ENCODE data around the gene ATXN10. TPM values are rescaled to one million over a fixed set of nuclear protein-coding genes. Genes with fewer than 3 reads are reported as not detected.

ATXN10 gene
- total RNA-seq, 4 donors from 2014 or later: 78.5 to 152 (median 113) TPM

DNA sequence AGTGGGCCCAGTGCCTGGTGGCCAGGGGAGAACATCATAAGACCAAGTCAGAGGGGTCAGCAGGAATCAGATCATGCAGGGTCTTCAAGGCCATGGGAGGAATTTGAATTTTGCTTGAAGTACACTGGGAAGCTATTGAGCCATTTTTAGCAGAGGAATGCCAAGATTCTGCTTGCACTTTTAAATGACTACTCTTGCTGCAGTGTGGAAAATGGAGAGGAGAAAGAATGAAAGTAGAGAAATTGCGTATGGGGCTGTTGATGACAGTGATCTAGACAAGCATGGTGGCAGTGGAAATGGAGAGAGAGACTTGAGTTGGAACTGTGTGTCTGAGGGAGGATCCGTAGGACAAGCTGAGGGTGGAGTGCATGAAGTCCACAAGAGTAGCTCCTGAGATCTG lies 177.3 kb downstream of the ATXN10 start:
- Histone ChIP-seq H3K4me3 (no peak overlapping the region), H3K4me1 (no peaks in the 10 kb centered on the region), H3K27me3 (no peaks in the 10 kb centered on the region), H3K36me3 (peaks cover 0 to 79% of the 10 kb centered on the region in 2 donors), H3K9me3 (peaks cover 0 to 15% (median 0%) of the 10 kb centered on the region in 3 donors), H3K27ac (no peak overlapping the region)
- no peak for ATAC-seq
- TF ChIP-seq POLR2A (IDR thresholded peaks at IDR 0.05) (no peak), EP300 (IDR thresholded peaks at IDR 0.05) (no peak), POLR2AphosphoS5 (IDR thresholded peaks at IDR 0.05) (no peak)
- TF ChIP-seq, protein P1, sequence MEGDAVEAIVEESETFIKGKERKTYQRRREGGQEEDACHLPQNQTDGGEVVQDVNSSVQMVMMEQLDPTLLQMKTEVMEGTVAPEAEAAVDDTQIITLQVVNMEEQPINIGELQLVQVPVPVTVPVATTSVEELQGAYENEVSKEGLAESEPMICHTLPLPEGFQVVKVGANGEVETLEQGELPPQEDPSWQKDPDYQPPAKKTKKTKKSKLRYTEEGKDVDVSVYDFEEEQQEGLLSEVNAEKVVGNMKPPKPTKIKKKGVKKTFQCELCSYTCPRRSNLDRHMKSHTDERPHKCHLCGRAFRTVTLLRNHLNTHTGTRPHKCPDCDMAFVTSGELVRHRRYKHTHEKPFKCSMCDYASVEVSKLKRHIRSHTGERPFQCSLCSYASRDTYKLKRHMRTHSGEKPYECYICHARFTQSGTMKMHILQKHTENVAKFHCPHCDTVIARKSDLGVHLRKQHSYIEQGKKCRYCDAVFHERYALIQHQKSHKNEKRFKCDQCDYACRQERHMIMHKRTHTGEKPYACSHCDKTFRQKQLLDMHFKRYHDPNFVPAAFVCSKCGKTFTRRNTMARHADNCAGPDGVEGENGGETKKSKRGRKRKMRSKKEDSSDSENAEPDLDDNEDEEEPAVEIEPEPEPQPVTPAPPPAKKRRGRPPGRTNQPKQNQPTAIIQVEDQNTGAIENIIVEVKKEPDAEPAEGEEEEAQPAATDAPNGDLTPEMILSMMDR (IDR thresholded peaks at IDR 0.05): no peak
- WGBS, 2 donors (ENCODE audit: low coverage in 1 of 2): 100% methylated on average over 2 of the region's 2 CpGs

GRCh38 chr22:45852826-45853225 lies 181.2 kb downstream of the ATXN10 start:
- H3K27me3 ChIP-seq: no peaks in the 10 kb centered on the region
- no peaks in the 10 kb centered on the region for H3K4me1 ChIP-seq
- peaks cover 0 to 15% (median 0%) of the 10 kb centered on the region in 3 donors for H3K9me3 ChIP-seq
- TF ChIP-seq, protein P1 (IDR thresholded peaks at IDR 0.05): no peak
- no peak for TF ChIP-seq POLR2AphosphoS5 (IDR thresholded peaks at IDR 0.05)
- TF ChIP-seq EP300 (IDR thresholded peaks at IDR 0.05): no peak
- no peak for TF ChIP-seq POLR2A (IDR thresholded peaks at IDR 0.05)
- H3K27ac ChIP-seq: no peak overlapping the region
- H3K4me3 ChIP-seq: no peak overlapping the region
- peaks cover 0 to 79% of the 10 kb centered on the region in 2 donors for H3K36me3 ChIP-seq
- 92 to 100% methylated on average over 2 of the region's 2 CpGs for WGBS, 2 donors (ENCODE audit: low coverage in 1 of 2)
- ATAC-seq: no peak

DNA sequence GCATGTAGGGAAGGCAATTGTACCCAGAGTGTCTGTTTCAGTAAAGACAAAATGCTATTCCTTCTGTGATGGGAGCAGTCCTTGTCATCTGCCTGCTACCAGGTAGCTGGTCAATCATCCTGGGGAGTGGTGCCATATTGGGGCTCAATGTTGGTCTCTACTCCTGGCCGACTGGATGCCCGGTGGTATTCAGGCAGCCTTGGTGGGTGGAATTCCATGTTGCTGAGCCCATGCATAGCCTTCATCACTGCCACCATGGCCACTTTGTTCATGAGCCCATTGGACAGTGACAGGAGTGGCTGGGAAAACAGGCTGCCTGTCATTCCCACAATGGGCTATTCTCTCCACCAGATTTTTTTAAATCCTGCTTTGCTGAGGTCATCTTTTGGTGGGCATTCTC lies 184.3 kb downstream of the ATXN10 start:
- Histone ChIP-seq H3K4me1 (no peaks in the 10 kb centered on the region), H3K36me3 (peaks cover 0 to 77% of the 10 kb centered on the region in 2 donors), H3K27me3 (no peaks in the 10 kb centered on the region), H3K4me3 (no peak overlapping the region), H3K9me3 (peaks cover 0 to 15% (median 0%) of the 10 kb centered on the region in 3 donors), H3K27ac (no peak overlapping the region)
- no peak for ATAC-seq
- WGBS, 2 donors (ENCODE audit: low coverage in 1 of 2): no CpG with 5 or more reads among the region's 2 CpGs
- TF ChIP-seq EP300 (IDR thresholded peaks at IDR 0.05) (no peak), POLR2A (IDR thresholded peaks at IDR 0.05) (no peak), POLR2AphosphoS5 (IDR thresholded peaks at IDR 0.05) (no peak)
- TF ChIP-seq, protein P1 (IDR thresholded peaks at IDR 0.05): no peak

- H3K36me3 ChIP-seq: peaks cover 0 to 62% of the 10 kb centered on the region in 2 donors
Measured at GRCh38 chr22:45857519-45857918, 185.9 kb downstream of the ATXN10 start.

More at GRCh38 chr22:45857519-45857918, 185.9 kb downstream of the ATXN10 start:
- peaks cover 0 to 13% (median 0%) of the 10 kb centered on the region in 3 donors for H3K9me3 ChIP-seq
- no peak overlapping the region for H3K27ac ChIP-seq
- 82 to 100% methylated on average over 1 to 5 of the region's 5 CpGs for WGBS, 2 donors (ENCODE audit: low coverage in 1 of 2)
- no peaks in the 10 kb centered on the region for H3K27me3 ChIP-seq
- no peaks in the 10 kb centered on the region for H3K4me1 ChIP-seq
- ATAC-seq: no peak
- H3K4me3 ChIP-seq: no peak overlapping the region
- TF ChIP-seq, protein P1 (IDR thresholded peaks at IDR 0.05): no peak
- no peak for TF ChIP-seq POLR2AphosphoS5 (IDR thresholded peaks at IDR 0.05)
- no peak for TF ChIP-seq POLR2A (IDR thresholded peaks at IDR 0.05)
- TF ChIP-seq EP300 (IDR thresholded peaks at IDR 0.05): no peak

All from gastroesophageal sphincter (tissue), 4 donors.